ENCODE results near the gene OVCA2.

Gene OVCA2

DNA sequence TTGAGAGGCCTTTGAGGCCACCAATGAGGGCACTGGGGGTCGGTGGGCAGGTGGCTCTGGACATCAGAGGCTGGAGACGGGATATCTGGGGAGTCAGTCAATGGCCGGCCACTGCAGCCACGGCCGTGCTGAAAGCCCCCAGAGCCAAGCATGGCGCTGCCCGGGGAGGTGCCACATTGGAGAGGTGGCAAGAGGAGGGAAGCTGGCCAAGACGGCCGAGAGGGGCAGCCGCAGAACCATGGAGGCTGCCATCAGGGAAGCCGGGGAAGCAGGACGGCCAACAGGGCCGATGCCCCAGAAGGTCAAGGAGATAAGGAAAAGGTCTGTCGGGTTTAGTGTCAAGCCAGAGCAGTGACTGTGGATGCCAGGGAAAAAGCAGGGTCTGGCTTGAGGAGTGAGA, 26.5 kb upstream of the OVCA2 start:
- no peak for DNase-seq

DNA sequence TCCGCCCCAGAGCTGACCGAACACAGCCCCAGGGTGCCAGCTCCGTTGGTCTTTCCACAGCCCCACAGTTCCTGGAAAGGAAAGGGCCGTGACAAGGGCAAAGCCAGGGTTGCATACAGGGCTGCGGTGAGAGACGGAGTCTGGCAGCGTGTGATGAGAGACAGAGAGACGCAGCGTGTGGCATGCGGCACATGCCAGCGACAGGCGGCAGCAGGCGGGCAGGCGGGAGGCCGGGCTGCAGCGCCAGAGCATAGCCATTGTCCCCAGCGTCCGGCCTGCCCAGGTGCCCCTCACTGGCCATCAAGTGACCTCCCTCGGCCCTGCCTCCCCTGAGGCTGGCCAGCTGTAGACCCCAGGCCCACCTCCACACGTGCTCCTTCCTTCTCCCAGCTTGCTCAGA, 25.3 kb upstream of the OVCA2 start:
- no peak for DNase-seq

GRCh38 chr17:2017274-2017941, 24.4 kb upstream of the OVCA2 start:
- DNase-seq: no peak

GRCh38 chr17:2018716-2019510, 22.9 kb upstream of the OVCA2 start:
- no peak for DNase-seq

DNA sequence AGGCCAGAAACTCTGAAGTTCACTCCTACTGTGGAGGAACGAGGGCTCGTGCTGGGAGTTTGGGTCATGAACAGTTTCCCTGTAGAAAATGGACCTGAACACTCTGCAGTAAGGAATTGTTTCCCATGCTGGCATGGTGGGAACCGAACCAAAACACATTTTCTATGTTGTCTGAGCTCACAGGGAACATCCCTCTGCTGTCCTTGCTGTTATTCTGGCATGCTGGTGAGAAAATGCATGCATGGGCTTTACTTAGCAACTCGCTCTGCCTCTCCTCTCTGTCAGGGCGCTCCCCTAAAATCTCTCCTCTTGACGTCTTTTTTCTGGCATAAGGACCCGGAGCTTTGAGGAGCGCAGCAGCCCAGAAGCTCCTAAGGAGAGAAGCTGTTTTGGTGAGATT, 22.1 kb upstream of the OVCA2 start:
- DNase-seq: no peak

- no peak for DNase-seq
Measured at GRCh38 chr17:2020721-2021120, 21.1 kb upstream of the OVCA2 start.

- no peak for DNase-seq
Measured at GRCh38 chr17:2022647-2023240, 19.1 kb upstream of the OVCA2 start.

GRCh38 chr17:2023256-2023655, 18.6 kb upstream of the OVCA2 start:
- no peak for DNase-seq

GRCh38 chr17:2023692-2024571, 17.9 kb upstream of the OVCA2 start:
- peak; percentile 58 for DNase-seq

GRCh38 chr17:2024572-2025219, 17.1 kb upstream of the OVCA2 start:
- DNase-seq: peak; percentile 37

- peak; percentile 76 for DNase-seq
Measured at GRCh38 chr17:2025220-2025621, 16.6 kb upstream of the OVCA2 start, which contains the start of gene RTN4RL1. Gene RTN4RL1 (minus strand): TSS chr17:2025334. CDS start chr17:2024865, 469 bp downstream.

DNA sequence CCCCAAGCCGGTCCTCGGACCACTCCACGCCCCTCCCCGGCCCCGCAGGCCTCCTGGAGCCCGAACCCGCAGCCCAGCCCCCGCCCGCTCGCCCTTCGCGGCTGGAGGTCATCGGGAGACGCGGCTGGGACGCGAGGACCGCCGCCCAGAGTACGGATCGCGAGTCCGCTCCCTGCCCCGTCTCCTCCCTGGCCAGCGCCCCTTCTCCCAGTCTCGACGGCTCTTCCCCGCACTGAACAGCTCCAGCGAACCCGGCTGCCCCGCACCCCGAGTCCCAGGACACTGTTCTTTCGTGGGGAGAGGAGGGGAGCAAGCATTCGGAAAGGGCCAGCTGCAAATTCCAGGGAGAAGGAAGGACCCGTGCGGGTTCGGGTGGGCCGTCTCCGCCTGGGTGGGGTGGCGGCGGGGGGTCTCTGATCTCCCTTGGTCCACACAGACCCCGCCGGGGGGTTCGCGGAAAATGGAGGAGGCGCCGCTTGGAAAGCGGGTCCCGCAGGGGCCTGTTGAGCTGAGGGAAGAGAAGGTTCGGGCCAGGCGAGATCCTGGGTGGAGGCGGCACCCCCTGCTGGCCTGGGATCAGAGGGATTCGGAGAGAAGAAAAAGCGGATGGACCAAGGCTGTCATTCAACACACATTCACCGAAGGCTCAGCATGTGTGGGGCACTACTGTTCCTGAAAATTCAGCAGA, 16.1 kb upstream of the OVCA2 start:
- DNase-seq: peak; percentile 42

DNA sequence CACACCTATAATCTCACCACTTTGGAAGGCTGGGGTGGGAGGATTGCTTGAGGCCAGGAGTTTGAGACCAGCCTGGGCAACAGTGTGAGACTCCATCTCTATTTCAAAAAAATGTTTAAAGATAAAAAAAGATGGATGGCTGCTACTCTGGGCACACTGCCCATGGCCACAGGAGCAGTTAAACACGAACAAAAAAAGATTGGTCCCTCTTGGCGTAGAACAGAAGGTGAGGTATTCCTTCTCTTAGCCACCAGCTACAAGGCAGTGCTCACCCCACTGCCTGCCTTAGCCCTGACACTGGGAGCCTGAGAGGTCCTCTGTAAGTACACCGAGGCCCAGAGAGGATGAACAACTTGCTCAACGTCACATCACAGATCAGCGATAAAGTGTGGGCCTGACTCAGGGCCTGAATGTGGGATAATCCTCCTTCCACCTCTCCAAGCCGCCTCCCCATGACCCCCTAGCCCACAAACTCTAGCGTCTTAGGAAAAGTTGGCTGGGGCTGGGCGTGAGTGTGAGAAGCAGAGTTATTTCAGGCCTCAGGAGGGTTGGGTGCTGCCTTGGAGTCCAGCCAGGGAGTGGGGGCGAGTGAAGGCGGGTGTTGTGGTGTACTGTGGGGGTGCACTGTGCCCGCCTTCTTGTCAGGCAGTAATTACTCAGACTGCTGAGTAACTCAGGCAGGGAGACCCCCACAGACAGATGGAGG, 14.1 kb upstream of the OVCA2 start:
- no peak for DNase-seq

DNA sequence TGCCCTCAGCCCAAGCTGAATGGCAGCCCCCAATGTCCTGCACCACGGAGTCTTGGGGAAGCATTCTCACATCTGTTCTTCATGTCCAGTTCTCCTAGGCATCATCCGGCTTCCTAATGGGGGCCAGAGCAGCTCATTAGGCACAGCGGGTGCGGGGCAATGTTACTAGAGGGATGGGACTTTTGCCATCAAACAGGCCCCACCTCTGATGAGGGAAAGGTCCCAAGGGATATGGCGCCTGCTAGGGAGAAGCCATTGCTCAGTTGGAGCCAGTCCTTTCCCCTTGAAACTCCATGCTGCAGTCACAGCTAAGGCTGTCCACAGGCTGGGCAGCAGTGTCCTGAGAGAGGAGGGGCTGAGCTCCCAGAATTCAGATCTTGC, 13.6 kb upstream of the OVCA2 start:
- DNase-seq: no peak

DNA sequence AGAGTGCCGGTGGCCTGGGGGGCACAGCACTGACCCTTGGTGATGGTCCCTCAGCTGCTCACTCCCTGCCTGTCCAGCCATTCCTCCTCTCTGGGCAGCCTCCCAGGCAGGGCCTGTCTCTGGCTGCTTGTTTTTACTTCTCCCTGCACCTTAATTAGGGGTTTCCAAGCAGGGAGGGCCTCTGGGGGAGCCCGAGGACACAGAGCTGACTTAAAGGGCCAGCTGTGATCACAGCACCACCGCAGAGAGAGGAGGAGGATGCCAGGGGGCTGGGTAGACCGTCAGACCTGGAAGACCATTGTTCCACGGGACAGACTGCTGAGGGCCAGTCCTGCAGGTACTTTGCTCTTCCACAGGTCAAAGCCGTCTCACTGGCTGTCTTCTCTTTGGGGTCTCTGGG, 13.1 kb upstream of the OVCA2 start:
- no peak for DNase-seq

- peak; percentile 85 for DNase-seq
Measured at GRCh38 chr17:2029911-2030778, 11.7 kb upstream of the OVCA2 start, which contains the start of gene DPH1. Gene DPH1 (plus strand): TSS chr17:2030153. CDS start chr17:2030170, 17 bp downstream.

GRCh38 chr17:2030779-2031163, 11.1 kb upstream of the OVCA2 start:
- DNase-seq: no peak

GRCh38 chr17:2033153-2033552, 8.7 kb upstream of the OVCA2 start:
- DNase-seq: no peak

DNA sequence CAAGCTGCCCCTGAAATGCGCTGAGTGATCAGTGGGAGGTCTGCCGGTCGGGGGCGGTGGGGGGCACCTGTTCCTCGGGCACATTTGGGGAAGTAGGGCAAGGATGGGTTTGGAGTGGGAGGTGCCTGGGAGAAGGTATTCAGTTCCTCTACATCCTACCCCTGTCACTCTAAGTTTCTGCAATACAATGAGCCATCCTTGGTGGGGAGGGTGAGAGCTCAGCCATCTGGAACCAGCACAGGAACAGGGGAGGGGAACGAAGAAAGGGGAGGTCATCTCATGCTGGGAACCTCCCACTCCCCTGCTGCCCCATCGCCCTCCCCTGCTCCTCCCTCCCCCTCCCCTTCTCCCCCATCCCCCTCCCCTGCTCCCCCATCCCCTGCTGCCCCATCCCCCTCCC, 7.7 kb upstream of the OVCA2 start:
- no peak for DNase-seq
